Activated CD8-positive, alpha-beta memory T cell treated with anti-CD3 and anti-CD28 coated beads, Interleukin-2, amount 50 U/mL, for 1 hour (primary cell): ENCODE data around the gene TACC3.

Experiments used
- DNase-seq: peaks from one replicate; pipeline ENCODE4 v3.0.0-alpha.2; 2020; ENCODE audit errors: extremely low read depth

TACC3 gene

GRCh38 chr4:1775731-1776500 lies 54.6 kb downstream of the TACC3 start:
- no peak for DNase-seq

GRCh38 chr4:1776521-1777161 lies 55.3 kb downstream of the TACC3 start:
- DNase-seq, result no peak

- DNase-seq, result no peak
Measured at GRCh38 chr4:1777822-1778641, 56.7 kb downstream of the TACC3 start.

- no peak for DNase-seq
Measured at GRCh38 chr4:1778642-1779392, 57.5 kb downstream of the TACC3 start.

GRCh38 chr4:1779588-1780382 lies 58.5 kb downstream of the TACC3 start:
- DNase-seq, result no peak

- no peak for DNase-seq
Measured at GRCh38 chr4:1780435-1780834, 59.1 kb downstream of the TACC3 start.

GRCh38 chr4:1783015-1783414 lies 61.7 kb downstream of the TACC3 start:
- no peak for DNase-seq

GRCh38 chr4:1783970-1784369 lies 62.6 kb downstream of the TACC3 start:
- no peak for DNase-seq

- no peak for DNase-seq
Measured at GRCh38 chr4:1784395-1784788, 63.1 kb downstream of the TACC3 start.

GRCh38 chr4:1784789-1785591 lies 63.7 kb downstream of the TACC3 start:
- no peak for DNase-seq

- no peak for DNase-seq
Measured at GRCh38 chr4:1785592-1785991, 64.3 kb downstream of the TACC3 start.

GRCh38 chr4:1786544-1787362 lies 65.4 kb downstream of the TACC3 start:
- DNase-seq, result no peak

GRCh38 chr4:1787411-1788077 lies 66.2 kb downstream of the TACC3 start:
- no peak for DNase-seq

GRCh38 chr4:1788254-1788973 lies 67.1 kb downstream of the TACC3 start:
- no peak for DNase-seq

GRCh38 chr4:1789552-1789951 lies 68.2 kb downstream of the TACC3 start:
- DNase-seq, result no peak

- no peak for DNase-seq
Measured at GRCh38 chr4:1790005-1790404, 68.7 kb downstream of the TACC3 start.

GRCh38 chr4:1792158-1792831 lies 71.0 kb downstream of the TACC3 start:
- no peak for DNase-seq
